HepG2 (cell line): Measurements from ENCODE around the gene MTIF3. TPM values are rescaled to one million over a fixed set of nuclear protein-coding genes. Genes with fewer than 3 reads are reported as not detected.

Source experiments
- ERF ChIP-seq: IDR thresholded peaks from 2 replicates; pipeline ENCODE4 v1.6.1; 2018; ENCODE audit warnings: missing biosample characterization, missing genetic modification reagents
- HNRNPLL ChIP-seq: fragments of 200-400 bp; formaldehyde crosslinking; IDR thresholded peaks from 2 replicates; pipeline ENCODE4 v1.6.1; 2017; ENCODE audit warnings: mild to moderate bottlenecking, low read depth, low read length; ENCODE audit not compliant: poor library complexity, severe bottlenecking
- MYC ChIP-seq: sonication (generic); formaldehyde crosslinking; IDR thresholded peaks from 2 replicates; pipeline ENCODE4 v1.9.0; 2021; ENCODE audit warnings: missing genetic modification reagents, borderline replicate concordance
- SALL1 ChIP-seq: sonication (generic); formaldehyde crosslinking; IDR thresholded peaks from 2 replicates; pipeline ENCODE4 v1.8.0; 2022; ENCODE audit warnings: mild to moderate bottlenecking, missing genetic modification reagents
- ZNF484 ChIP-seq: sonication (generic); formaldehyde crosslinking; IDR thresholded peaks from 2 replicates; pipeline ENCODE4 v1.5.1; 2020; ENCODE audit warnings: mild to moderate bottlenecking, low read depth, missing genetic modification reagents, borderline replicate concordance
- ZSCAN22 ChIP-seq: sonication (generic); formaldehyde crosslinking; IDR thresholded peaks from 2 replicates; pipeline ENCODE4 v1.4.0; 2020; ENCODE audit warnings: mild to moderate bottlenecking, missing genetic modification reagents
- polyA plus RNA-seq, 8 experiments: library from polyadenylated mRNA; depleted of rRNA in 3 of 8; stranded (reverse) in 7 of 8; unstranded in 1 of 8; fragments of >200 nt; fragmentation: Illumina TruSeq in 4 of 8; extraction: Trizol in 4 of 8; gene quantifications; 2 replicates each; pipeline versions ENCODE4 v1.2.1 to v1.2.3, GENCODE V29; 2011 to 2016; ENCODE audit warnings: low read depth in 4 of 8, missing spikeins in 1 of 8, mixed read lengths in 1 of 8; ENCODE audit not compliant: insufficient read depth in 1 of 8
- total RNA-seq, 5 experiments: library from RNA; depleted of rRNA; stranded (reverse); fragments of >200 nt; fragmentation: Illumina TruSeq; extraction: Trizol; gene quantifications; 2 replicates each; pipeline ENCODE4 v1.2.3, GENCODE V29; 2016; ENCODE audit warnings: low read depth in 1 of 5
- TF ChIP-seq, protein P1 (sequence below): sonication (generic); formaldehyde crosslinking; IDR thresholded peaks from 2 replicates; pipeline ENCODE4 v1.5.1; 2020; ENCODE audit warnings: mild to moderate bottlenecking, missing genetic modification reagents
- TF ChIP-seq, protein P2 (sequence below): sonication (generic); formaldehyde crosslinking; IDR thresholded peaks from 2 replicates; pipeline ENCODE4 v1.4.0; 2020; ENCODE audit warnings: missing genetic modification reagents; ENCODE audit errors: not compliant biosample characterization
- TF ChIP-seq, protein P3 (sequence below), 2 experiments: fragments of 450-650 bp in 1 of 2; sonication (generic) in 1 of 2; formaldehyde crosslinking in 1 of 2; IDR thresholded peaks; 2 replicates each; pipeline versions ENCODE4 v1.6.1 to v1.8.0; 2016 to 2022; ENCODE audit warnings: antibody characterized with exemption in 1 of 2, mild to moderate bottlenecking in 1 of 2, missing genetic modification reagents in 1 of 2
- TF ChIP-seq, protein P4 (sequence below): sonication (generic); formaldehyde crosslinking; IDR thresholded peaks from 2 replicates; pipeline ENCODE4 v1.5.0; 2020; ENCODE audit warnings: missing genetic modification reagents, mild to moderate bottlenecking, borderline replicate concordance

MTIF3 gene
- total and polyA plus RNA-seq, 2 of the 13 experiments (the other 11 are each of a cell fraction or from before 2014, with no cell fraction given): 33.7 to 40.6 TPM

DNA sequence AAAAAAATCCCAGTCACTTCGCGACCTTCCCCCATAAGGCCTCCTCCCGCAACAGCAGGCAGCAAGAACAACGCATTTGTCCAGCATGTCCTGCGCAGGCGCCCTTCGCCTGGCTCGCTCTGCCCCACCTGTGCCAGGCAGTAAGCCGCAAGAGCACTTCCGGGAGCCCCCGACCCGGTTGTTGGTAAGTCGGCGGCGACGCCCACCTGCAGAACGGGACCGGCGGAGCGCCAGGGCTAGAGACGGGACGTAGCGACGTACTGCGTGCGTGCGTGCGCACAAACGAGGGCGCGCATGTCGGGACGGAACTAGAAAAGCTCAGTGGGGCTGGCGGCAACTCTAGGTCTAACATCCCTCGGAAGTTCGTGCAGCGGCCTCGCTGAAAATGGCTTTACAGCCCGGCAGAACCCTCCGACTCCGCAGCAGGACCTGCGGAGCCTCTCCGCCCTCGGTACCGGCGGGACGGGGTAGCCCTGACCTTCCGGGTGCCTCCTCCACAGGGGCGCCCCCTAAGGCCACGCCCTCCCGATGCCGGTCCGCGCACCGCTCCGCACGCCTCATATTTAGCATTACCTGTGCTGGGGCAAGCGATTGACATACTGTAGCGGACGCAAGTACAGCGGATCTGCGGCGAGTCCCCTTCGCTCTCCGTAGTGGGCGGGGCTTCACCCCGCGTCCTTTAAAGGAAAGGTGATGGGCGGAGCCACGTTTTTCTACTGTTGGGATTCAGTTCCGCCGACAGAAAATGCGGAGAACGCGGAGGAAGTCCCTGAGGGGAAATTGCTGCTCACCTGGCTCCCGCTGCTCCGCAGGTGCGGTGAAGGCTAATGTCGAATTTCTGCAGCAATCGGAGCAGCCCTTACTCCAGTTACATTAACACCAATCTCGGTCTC, at the start of gene MTIF3 (continued):
- TF ChIP-seq ERF (peak; percentile 75; the same call in 1 of the 2 replicates), ZSCAN22 (0 out of 2 replicates have a peak, but pooled peaks have one; percentile 30), MYC (CRISPR knock-in tag) (peak; percentile 87), ZNF484 (no peak), HNRNPLL (peak; percentile 94), SALL1 (CRISPR knock-in tag) (peak; percentile 70)
- TF ChIP-seq, protein P1, sequence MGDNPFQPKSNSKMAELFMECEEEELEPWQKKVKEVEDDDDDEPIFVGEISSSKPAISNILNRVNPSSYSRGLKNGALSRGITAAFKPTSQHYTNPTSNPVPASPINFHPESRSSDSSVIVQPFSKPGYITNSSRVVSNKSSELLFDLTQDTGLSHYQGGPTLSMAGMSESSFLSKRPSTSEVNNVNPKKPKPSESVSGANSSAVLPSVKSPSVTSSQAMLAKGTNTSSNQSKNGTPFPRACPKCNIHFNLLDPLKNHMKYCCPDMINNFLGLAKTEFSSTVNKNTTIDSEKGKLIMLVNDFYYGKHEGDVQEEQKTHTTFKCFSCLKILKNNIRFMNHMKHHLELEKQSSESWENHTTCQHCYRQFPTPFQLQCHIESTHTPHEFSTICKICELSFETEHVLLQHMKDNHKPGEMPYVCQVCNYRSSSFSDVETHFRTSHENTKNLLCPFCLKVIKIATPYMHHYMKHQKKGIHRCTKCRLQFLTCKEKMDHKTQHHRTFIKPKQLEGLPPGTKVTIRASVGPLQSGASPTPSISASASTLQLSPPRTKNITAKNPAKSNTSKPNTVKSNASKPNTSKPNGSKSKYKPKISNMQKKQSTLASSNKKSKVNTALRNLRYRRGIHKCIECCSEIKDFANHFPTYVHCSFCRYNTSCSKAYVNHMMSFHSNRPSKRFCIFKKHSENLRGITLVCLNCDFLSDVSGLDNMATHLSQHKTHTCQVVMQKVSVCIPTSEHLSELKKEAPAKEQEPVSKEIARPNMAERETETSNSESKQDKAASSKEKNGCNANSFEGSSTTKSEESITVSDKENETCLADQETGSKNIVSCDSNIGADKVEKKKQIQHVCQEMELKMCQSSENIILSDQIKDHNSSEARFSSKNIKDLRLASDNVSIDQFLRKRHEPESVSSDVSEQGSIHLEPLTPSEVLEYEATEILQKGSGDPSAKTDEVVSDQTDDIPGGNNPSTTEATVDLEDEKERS (CRISPR knock-in tag): peak; percentile 78; the same call in 1 of the 2 replicates
- TF ChIP-seq, protein P2, sequence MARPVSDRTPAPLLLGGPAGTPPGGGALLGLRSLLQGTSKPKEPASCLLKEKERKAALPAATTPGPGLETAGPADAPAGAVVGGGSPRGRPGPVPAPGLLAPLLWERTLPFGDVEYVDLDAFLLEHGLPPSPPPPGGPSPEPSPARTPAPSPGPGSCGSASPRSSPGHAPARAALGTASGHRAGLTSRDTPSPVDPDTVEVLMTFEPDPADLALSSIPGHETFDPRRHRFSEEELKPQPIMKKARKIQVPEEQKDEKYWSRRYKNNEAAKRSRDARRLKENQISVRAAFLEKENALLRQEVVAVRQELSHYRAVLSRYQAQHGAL (CRISPR knock-in tag): peak; percentile 80
- TF ChIP-seq, protein P3, sequence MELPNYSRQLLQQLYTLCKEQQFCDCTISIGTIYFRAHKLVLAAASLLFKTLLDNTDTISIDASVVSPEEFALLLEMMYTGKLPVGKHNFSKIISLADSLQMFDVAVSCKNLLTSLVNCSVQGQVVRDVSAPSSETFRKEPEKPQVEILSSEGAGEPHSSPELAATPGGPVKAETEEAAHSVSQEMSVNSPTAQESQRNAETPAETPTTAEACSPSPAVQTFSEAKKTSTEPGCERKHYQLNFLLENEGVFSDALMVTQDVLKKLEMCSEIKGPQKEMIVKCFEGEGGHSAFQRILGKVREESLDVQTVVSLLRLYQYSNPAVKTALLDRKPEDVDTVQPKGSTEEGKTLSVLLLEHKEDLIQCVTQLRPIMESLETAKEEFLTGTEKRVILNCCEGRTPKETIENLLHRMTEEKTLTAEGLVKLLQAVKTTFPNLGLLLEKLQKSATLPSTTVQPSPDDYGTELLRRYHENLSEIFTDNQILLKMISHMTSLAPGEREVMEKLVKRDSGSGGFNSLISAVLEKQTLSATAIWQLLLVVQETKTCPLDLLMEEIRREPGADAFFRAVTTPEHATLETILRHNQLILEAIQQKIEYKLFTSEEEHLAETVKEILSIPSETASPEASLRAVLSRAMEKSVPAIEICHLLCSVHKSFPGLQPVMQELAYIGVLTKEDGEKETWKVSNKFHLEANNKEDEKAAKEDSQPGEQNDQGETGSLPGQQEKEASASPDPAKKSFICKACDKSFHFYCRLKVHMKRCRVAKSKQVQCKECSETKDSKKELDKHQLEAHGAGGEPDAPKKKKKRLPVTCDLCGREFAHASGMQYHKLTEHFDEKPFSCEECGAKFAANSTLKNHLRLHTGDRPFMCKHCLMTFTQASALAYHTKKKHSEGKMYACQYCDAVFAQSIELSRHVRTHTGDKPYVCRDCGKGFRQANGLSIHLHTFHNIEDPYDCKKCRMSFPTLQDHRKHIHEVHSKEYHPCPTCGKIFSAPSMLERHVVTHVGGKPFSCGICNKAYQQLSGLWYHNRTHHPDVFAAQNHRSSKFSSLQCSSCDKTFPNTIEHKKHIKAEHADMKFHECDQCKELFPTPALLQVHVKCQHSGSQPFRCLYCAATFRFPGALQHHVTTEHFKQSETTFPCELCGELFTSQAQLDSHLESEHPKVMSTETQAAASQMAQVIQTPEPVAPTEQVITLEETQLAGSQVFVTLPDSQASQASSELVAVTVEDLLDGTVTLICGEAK (IDR thresholded peaks at IDR 0.05): no peak
- TF ChIP-seq, protein P3 (CRISPR knock-in tag; IDR thresholded peaks at IDR 0.05): peak; percentile 75
- TF ChIP-seq, protein P4, sequence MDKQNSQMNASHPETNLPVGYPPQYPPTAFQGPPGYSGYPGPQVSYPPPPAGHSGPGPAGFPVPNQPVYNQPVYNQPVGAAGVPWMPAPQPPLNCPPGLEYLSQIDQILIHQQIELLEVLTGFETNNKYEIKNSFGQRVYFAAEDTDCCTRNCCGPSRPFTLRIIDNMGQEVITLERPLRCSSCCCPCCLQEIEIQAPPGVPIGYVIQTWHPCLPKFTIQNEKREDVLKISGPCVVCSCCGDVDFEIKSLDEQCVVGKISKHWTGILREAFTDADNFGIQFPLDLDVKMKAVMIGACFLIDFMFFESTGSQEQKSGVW: no peak
